D721Med (cell line): ENCODE results near the gene SEC22A.

ENCODE experiments used
- DNase-seq: peaks from one replicate; pipeline ENCODE4 v3.0.0; 2011; ENCODE audit warnings: low spot score; ENCODE audit not compliant: insufficient read length
- FAIRE-seq: peaks from 2 replicates; lab custom pipeline; 2011; peaks lifted over from hg19 to GRCh38; lab: Jason Lieb, UNC
- CTCF ChIP-seq: IDR thresholded peaks from 2 replicates; pipeline ENCODE4 v1.5.1; 2012; ENCODE audit warnings: mild to moderate bottlenecking, control low read depth; ENCODE audit not compliant: insufficient read depth; ENCODE audit errors: missing control alignments

The SEC22A gene

GRCh38 chr3:123291404-123291803 is 89.7 kb downstream of the SEC22A start:
- TF ChIP-seq CTCF, result no peak
- DNase-seq (peak; percentile 2), FAIRE-seq (no peak)

DNA sequence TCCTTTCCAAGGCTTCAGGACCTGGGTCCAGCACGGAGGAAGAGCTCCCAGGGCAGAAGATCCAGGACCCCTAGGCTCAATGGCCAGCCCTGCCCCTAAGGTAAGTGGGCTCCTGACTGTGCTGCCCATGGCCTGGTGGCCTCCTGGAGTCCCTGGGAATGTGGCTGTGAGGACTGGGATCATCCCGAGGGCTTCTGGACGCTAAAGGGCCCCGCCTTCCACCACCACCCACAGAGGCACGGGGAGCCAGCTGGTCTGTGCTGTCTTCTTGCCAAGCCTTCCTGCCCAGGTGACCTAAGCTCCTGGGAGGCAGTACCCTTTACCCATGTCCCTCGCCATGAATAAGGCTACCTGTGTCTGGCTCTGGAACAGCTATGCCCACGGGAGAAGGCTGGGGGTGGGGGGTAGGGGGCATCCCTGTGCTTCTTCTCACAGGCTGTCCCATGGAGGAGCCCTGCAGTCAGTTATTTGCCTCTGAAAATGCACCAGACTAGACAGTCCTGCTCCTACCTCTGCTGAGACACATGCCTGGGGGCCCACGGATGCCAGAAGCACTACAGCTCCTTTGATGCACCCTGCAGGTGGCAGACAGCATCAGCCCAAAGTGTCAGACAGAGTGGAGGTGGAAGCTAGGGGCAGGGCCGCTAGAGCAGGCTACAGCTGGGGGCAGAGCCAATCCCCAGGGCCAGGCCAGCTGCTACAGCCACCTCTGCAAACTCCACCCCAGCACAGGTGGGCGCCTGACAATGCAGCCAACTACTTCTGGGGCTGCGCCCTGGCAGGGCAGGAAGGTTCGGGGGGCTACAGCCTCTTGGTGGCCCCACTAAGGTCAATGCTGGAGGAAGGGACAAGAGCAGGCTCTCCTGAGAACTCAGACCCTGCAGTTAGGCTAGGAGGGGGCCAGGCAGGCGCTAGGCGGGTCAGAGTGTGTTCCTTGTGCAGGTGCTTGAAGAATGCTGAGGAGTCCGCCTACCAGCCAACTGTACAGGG is 90.9 kb downstream of the SEC22A start:
- FAIRE-seq (no peak), DNase-seq (peak; percentile 20)
- TF ChIP-seq CTCF, result no peak

- FAIRE-seq (no peak), DNase-seq (no peak)
- no peak for TF ChIP-seq CTCF
Observed at GRCh38 chr3:123294296-123294938, 92.7 kb downstream of the SEC22A start.

- no peak for TF ChIP-seq CTCF
- no peak for DNase-seq
- no peak for FAIRE-seq
Observed at GRCh38 chr3:123295171-123295900, 93.6 kb downstream of the SEC22A start.

DNA sequence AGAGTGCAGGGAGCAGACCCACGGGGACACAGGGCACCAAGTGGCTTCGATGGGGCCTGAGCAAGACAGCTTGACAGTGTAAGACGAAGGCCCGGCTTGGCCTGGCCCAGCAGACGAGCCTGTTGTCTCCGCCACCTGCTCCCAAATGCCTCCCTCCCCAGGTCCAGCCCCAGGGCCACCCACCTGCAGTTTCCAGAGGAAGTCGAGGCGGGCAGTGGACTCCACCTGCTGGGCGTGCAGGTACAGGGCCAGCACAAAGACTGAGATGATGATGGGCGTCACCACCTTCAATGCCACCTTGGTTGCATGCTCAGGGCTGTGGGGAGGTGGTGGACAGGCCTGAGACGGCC is 94.1 kb downstream of the SEC22A start:
- FAIRE-seq (no peak), DNase-seq (no peak)
- TF ChIP-seq CTCF, result no peak

DNA sequence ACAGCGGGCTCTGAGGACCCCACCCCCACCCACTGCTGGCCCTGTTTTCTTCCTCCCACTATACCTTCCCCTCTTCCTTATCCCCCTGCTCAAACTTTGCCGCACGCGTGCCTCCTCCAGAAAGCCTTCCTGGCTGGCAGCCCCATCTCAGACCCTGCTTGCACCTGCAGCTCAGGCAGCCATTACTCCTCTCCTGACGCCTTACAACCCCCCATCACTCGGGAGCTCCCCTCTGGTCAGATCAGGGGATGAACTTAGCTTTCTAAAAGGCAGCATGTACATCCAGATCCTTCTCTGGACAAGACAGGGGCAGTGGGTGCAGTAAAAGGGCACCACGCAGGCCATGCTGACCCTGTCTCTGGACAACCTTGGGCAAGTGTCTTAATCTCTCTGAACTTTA is 94.5 kb downstream of the SEC22A start:
- no peak for DNase-seq
- no peak for TF ChIP-seq CTCF
- FAIRE-seq, result no peak
